ENCODE results near the gene BLNK.
A peak's percentile ranks its signal among the peaks of the same experiment; 100 is the strongest.
"Not testable (repeated sequence)": the region's sequence is repeated elsewhere in the genome, so short reads cannot be mapped to it uniquely, and the experiment has no call there.

Gene BLNK

DNA sequence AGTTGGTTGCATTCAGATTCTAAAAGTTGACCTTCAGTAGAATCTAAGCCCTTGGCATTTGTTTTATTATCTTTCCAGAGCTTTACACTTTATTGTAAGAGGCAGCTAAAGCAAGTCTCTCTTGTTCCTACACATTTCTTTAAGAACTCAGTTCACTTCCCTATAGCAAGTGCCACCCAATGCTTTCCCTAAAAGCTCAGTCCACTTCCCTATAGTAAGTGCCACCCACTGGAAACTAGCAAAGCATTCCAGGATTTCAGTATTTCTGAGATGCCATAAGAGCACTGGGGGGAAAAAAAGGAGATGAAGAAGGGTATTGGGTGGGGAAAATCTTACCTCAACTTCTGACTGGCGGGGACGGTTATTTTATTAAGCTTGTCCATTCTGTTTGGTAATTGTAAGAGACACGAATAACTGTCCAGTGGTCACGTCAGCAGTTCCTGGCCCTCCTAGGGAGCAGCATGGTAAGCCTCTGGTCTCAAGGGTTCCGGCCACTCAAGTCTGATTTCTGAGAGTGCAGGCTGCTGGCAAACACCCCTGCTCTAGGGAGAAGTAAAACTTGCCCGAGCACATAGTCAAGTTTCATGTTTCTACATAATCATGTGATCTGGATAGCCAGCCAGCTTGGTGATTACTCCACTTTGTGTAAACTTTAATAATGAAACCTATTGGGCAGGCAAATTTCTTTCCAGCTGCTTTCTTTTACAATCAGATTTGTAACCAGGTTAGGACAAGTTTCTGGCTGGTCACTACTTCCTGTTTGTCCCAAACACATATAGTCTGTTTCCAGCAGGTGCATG lies at the start of gene BLNK:
Gene BLNK, minus strand, starts transcription at position 554 of the 800 bp plus-strand sequence. Its CDS starts 171 bp downstream, at position 383.
- DNase-seq = peak in 1 of 2 donors; percentile 36

DNA sequence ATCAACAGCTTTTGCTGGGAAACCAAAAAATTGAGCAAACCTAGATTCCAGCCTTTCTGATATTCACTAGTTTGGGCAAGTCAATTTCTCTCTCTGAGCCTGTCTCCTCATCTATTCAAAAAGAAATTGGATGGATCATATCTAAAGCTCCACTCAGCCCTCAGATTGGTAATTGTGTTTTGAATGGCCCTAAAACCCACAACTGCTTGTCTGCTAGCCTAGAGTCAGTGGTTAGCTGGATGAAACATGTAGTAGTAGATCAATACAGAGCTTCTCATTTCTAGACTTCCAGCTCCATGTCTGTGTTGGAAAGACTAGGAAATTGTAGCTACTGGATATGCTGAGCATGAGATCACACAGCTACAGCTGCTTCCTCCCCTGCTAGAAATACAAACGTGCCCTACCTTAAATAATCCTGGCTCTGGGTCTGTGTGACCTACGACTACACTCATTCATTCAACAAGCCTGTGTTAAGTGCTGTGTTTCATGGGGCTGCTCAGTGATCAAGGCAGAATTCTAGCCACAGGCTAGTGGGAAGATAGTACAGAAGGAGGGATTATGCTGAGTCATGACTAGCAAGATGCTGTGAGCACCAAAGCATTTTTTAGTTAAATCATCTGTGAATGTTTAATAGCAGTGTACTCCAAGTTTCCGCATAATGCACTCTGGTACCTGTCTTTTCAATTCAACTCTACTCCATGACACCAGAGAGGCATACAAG lies 48.5 kb upstream of the BLNK start:
- DNase-seq = no peak

DNA sequence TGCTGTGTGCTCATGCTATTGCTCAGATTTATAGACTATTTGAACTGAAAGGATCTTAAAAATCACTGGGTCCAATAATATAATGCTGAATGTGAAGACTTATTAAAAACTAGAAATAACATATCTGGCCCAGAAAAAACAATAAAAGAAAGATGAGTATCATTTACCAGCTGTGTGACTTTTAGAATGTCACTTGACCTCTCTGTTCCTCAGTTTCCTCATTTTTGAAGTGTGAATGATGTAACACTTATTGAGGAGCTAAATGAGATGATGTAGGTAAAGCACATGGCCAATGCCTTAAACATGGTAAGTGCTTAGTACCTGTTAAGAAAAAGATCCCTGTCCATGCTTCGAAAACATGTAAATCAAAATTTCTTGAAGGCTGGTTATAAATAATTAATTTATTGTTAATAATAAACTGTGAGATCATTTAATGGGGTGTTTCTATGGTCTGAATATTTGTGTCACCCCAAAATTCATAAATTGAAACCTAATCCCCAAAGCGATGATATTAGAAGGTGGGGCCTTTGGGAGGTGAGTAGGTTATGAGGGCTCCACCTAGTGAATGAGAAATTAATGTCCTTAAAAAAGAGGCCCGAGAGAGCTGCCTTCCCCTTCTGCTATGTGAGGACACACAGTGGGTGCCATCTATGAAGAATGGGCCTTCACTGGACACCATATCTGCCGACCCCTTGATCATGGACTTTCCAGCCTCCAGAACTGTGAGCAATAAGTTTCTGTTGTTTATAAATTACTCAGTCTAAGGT lies 45.9 kb upstream of the BLNK start:
- no peak for DNase-seq

DNA sequence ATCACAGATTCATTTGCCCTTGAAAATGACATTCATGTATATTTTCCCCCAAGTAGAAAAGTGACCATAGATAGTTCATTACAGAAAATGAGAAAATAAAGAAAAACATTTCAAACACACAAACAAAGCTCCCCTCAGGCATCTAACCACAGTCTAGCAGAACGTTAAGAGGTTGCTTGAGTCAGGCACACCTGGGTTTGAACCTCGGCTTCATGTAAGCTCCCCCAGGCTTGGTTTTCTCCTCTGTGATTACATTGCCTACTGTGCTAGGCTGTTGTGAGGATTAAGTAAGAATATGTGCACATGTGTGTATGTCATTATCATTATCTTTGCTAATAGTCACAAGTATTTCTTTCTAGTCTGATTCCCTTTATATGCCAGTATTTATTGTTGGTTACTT lies 42.0 kb upstream of the BLNK start:
- DNase-seq = no peak

DNA sequence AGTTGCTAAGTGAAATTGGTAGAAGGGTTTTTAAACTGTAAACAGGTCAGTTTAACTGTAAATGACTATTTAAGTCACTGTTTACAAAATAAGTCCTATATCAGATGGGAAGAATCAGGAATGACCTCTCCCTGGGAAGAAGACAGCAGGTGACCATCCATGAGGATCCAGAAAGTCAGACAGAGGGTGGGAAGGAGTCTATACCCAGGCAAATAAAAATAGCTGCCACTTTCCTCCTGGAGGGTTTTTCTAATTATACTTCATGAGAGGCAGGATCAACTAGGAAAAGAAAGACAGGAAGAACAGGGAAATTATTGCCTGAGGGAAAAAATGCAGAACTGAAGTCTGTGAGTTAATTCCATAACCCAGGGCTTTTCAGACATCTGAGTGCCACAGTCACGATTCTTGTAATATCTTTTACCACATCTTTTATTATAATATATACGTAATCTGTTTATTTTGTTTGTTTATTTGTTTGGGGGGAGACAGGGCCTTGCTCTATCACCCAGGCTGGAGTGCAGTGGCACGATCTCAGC lies 39.9 kb upstream of the BLNK start:
- no peak for DNase-seq

DNA sequence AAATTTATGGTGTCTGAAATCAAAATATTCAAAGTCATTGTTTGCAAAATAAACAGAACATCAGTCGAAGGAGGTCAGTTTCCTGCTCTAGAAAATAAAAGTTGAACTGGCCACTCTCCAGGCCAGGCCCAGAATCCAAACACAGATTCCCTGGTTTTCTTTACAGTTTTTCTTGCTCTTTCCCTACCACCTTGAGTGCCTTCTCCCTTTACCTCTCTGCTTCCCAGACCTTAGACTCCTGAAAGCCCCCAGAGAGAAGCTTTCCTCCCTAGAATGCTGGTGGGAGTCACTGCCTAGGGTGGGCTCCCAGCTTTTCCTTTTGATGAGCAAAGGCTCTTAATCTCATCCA lies 38.9 kb upstream of the BLNK start:
- no peak for DNase-seq

DNA sequence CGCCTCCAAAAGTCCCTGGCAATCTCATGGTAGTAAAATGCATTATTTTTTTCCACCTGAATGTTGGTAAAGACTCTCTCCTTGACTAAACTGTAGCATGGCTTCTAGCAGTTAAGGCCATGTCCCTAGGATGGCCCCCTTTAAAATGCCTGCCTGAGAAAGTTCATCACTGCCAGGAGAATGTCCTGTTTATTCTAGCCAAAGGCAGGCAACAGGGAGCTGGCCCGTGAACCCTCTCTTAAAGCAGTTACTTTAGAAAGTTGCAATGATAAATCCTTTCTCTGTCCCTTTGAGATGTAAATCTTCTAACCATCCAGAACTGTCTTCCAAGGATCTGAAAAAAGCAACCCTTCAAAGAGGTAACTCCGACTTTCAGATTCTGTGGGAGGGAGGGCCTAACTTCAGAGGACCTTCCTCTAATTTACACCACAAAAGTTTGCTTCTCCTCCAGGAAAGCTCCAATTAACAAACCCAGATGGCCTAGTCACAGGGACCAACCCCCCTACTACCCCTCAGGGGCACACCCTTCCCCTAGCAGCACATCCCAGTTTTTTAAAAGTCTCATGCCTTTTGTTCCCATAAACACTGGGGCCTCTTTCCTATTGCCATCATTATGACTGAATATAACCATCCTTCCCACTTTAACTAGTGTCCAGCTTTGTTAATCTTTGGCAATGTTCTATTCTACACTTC lies 38.4 kb upstream of the BLNK start:
- no peak for DNase-seq

DNA sequence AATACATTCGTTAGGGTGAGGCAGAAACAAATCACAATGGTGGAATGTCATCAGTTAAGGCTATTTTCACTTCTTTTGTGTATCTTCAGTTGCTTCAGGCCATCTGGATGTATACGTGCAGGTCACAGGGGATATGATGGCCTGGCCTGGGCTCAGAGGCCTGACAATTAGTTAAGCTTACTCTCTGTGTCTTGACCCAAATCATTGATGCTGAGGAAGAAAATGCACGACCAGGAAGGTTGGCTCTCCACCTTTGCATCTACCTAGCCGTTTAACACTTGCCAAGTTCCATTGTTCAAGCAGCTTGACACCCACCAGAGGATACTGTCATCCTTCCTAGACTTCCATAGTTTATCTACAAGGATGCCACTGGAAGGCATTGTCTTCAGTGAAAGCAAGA lies 37.5 kb upstream of the BLNK start:
- DNase-seq = not testable (repeated sequence)

DNA sequence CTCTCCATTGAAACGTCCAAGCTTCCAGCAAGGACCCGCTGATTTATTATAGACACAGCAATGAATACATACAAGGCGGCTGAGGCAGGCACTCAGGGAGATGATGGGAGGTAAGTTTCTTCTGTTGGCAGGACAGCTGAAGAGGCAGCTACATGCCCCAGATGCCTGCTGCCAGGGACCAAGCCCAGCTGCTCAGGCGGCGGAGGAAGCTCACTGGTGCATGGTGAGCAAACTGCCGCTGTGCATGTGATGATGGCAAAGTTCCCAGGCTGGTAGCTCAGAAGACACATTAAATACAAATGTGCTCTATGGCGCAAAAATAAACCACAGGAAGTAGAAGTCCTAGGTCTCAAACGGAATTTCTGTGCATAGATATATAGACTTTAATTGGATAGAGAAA lies 35.1 kb upstream of the BLNK start:
- peak in 1 of 2 donors; percentile 43 for DNase-seq

DNA sequence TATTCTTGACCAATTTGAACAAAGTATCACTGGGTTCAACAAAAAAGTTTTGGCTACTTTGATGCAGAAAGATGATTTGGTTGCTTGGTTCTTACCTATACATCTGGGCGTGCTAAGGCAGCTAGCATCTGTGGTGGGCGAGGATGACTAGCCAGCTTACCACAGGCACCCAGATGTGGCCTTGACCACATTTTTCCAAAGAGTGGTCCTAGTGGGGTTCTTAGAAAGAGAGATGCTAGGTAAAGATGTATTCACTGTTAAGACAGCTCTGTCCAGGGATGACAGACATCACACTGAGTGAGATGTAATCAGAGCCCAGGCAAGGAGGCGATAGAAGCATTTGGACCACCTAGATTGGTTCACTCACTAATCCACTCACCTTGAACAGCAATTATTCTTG lies 33.6 kb upstream of the BLNK start:
- no peak for DNase-seq

DNA sequence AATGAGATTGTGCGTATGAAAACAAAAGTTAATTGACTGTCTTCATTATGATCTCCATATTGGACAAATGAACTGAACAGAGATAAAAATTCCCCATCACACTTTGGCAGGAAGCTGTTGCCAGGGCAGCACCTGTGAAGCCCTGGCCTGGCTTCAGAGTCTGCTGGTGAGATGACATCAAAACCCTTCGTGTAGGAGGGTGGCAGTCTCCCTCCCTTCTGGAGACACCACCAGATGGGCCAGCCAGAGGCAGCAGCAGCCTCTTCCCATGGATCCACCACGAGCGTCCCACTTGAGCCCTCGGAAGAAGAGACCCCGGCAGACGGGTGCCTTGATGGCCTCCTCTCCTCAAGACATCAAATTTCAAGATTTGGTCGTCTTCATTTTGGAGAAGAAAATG lies 32.9 kb upstream of the BLNK start, which contains the start of gene DNTT:
Gene DNTT, plus strand, starts transcription at position 205 of the 400 bp plus-strand sequence. Its CDS starts 64 bp downstream, at position 269.
- DNase-seq = no peak

DNA sequence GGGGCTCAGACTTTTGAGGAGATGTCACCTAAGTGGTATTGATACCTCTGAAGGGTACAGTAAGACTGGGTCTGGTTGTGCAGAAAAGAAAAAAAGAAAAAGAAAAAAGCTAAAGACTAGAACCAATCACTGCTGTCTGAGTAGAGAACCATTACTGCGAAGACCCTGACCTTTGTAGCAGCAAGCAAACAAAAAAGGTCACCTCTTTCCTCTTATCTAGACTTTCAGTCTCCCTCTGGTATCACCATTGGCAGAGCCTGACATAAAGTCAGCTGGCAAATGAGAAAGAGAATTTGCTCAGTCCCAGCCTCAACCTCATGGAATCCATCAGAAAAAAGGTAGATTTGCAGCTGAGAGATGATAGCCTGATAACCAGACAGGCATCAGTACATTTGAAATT lies 30.2 kb upstream of the BLNK start:
- no peak for DNase-seq

DNA sequence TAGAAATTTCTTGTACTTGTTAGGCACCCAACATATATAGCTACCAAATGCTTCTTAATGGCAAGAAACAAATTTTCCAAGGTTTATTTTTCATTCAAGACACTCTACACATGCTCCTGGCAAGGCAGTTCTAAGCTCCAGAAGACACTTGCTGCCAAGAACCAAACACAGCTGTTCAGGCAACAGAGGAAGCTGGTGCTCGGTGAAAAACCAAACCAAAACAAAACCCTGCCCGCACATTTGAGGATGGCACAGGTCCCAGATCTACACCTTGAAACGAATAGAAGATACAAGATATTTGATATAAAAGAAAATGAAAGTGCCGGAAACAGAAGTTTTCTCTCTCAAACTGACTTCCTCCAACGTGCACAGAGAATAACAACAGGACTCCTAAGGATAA lies 28.0 kb upstream of the BLNK start:
- DNase-seq = no peak

DNA sequence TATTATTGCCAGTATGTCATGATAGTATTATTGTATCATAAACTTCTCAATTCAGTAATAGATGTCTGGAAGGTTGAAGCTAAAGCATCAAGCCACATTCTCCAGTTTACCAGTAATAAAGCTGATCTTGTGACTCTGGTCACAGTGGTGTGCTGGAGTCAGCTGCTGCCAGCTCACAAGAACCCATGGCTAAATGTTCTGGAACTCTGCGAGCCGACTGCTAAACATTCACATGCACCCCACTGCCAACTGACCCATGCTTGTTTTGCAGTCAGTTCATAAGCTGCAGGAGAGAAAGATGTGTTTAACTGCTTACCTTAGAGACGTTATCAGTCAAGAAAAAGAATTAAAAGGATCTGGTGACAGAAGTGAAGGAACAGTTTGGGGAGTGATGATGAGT lies 27.0 kb upstream of the BLNK start:
- DNase-seq = no peak

DNA sequence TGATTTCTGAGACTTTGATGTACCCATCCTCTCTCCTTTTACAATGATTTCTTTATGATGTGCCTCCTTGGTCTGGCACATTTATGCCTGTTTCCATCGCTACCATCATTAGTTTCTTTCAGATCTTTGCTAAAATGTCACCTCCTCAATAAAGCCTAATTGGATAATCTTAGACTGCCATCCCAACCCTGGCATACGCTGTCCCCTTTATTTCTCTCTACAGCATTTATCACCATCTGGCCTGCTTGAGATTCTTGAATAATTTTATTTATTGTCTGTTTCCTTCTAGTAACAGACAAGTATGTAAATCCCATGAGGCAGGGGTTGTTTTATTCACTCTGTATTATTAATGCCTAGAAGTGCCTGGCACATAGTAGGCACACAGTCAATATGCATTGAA lies 26.1 kb upstream of the BLNK start:
- DNase-seq = no peak

DNA sequence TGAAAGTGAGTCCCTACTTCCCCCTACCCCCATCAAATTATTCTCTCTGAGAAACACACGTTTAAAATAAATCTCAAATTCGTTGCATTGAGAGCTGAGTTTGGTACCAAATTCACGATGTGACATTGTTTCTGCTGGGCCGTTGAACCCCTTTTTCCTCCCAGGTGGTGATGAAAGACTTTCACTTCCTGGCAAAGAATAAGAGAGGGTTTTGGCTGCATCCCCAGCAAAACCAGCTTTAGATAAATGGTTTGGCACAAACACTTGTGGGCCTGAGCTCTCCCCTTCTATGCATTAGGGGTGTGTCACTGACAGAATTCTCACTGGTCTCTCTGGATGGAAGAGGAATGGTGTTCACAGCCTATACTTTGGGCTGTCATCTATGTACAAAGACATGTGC lies 24.1 kb upstream of the BLNK start:
- no peak for DNase-seq

DNA sequence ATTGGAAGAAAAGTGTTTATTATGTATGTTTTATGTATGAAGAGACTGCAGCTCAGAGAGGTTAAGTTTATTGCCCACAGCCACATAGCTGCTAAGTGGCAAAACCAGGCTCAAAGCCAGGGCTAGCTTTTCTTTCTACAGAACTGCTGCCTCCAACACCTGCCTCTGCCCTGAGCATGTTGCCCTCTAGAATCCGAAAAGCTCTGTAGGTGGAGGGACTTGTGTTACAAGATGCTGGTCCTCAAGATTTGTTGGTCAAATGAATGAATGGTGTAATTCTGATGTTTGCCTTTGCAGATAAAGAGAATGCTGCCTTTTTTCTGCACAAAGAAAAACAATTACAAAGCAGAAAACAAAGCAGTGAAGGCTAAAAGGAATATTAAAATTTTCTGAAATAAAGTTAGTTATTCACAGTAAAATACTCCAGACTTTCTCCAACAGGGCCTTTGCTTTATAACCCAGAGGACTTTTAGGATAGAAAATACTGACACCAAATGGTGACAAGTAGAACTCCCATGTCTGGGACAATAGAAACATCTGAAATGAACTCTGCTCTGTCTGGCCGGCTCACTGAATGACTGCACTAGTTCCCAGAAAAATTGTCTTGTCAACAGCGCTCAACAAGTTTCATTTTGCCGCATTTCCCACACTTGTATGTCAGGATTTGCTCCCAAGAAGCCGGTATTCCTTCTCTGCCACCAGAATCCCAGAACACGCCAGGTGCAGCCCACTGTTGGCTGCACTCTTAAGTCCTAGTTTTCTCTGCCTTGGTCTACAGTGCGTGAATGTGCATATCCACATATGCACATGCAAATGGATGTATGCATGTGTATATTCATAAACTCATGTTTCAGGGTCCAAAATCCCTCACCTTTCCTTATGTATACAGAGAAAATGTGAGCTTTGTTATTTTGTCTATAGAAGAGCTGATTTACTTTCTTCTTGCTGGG lies 21.9 kb upstream of the BLNK start:
- DNase-seq = peak; percentile 12 to 28

DNA sequence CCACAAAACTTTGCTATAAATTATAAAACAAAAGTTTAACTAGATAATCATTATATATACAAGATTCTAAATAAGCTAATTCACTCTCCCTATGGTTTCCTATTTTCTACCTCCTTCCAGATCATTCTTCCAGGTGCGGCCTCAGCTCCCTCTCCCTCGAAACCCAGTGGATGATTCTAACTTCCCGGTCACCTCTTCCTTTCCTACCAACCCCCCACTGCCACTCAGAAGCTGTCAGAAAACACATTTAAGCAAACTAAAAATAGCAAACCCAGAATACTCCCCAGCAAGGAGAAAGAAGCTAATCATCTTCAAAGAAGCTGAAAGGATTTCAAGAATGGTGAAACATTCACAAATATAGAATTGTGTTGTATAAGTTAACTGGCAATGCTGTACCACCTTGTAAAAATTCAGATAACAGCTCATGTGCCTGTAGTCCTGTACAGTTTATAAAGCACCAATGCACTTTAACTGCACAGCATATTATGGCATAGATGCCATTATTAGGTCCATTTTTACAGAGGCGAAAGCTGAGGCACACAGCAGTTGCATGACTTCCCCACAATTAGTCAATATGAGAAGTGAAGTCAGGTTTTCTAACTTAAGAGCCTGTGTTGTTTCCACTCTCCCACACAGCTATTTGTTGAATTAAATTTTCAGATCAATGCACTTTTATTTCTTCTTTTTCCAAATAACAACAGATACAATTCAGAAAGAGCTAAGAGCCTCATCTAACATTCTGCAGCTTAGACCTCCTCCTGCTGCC lies 19.2 kb upstream of the BLNK start:
- no peak for DNase-seq

DNA sequence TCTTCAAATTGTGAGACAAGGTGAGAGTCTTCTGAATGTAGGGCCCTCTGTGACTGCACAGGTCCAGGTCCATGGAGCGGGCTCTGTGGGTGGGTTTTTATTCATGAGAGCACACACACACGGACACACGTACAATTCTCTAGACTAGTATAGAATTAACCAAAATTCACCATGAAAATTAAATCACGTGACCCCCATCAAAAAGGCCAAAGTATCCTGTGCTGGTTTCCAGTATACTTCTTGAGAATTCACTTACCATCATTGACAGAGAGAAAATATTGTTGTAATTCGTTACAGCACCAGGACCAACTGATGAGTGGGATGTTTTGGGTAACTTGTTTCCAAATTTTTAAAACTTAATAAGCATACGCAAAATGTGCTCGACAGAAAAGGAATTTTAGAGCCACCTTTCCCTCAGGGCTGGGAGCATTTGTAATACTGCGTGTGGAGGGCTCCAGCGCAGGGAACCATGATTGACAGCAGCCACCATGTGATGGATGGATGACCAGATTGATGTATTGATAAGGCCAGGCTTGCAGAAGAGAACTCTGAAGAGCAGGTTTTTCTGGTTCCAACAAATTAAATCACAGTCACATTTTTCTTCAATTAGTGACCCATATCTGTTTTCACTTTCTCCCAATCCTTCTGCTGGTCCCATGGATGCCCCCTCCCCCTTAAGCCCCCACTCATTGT lies 18.0 kb upstream of the BLNK start:
- DNase-seq = no peak

DNA sequence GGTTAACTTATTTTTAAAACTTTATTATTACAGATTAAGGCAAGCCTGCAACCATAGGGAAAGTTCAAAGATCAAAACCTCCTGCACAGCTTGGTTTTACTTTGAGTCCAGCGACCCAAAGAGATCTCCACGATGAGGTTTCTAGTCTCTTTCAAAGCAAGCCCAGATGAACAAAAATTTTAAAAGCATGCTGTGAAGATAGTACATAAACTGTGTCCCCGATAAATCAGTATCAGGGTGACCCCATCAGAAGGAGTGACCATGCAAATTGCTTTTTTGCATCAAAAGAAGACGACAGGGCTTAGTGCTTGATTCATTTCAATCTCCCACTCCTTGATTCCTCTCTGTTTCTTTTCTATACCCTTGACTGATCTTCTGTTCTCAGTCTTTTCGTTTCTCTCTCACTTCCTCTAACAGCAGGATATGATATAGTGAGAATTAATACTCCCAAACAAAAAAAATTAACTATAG lies 16.8 kb upstream of the BLNK start:
- DNase-seq = no peak
